ENCODE results near the gene TMEM221. TPM values are rescaled to one million over a fixed set of nuclear protein-coding genes. Genes with fewer than 3 reads are reported as not detected.

The TMEM221 gene
- total RNA-seq, 1 donor from 2014 or later: not detected

DNA sequence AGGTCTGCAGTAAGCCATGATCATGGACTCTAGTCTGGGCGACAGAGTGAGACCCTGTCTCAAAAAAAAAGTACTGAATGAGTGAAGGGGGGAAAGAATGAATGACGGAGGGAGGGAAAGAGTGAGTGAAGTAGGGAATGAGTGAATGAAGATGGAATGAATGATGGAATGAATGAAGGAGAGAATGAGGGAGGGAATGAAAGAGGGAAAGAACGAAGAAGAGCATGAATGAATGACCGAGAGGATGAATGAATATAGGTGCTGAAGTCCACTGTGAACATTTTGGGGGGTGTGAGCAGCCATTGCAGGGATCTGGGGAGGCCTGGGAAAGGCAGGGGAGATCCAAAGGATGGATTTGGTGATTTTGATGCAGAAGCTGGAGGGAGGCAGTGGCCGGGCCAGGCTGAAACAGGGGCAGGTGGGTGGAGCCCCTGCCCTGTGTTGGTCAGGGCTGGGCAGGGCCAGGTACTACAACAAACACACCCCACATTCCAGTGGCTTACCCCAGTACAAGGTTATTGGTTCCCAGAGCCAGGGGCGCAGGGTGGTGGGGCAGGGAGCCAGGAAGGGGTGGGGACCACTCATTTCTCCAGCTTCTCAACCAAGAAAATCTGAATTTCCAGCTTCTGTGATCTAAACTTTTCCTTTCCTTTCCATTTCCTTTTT, 36.2 kb upstream of the TMEM221 start:
- DNase-seq (ENCODE audit: low read depth) (no peak), FAIRE-seq (no peak)
- Histone ChIP-seq H3K4me3 (ENCODE audit: low read depth, low read length) (no peak overlapping the region), H3K36me3 (ENCODE audit: control insufficient read depth, insufficient read depth, low read length) (no peaks in the 10 kb centered on the region), H3K27me3 (ENCODE audit: control insufficient read depth, insufficient read depth, low read length) (no peaks in the 10 kb centered on the region)
- TF ChIP-seq, protein P1, sequence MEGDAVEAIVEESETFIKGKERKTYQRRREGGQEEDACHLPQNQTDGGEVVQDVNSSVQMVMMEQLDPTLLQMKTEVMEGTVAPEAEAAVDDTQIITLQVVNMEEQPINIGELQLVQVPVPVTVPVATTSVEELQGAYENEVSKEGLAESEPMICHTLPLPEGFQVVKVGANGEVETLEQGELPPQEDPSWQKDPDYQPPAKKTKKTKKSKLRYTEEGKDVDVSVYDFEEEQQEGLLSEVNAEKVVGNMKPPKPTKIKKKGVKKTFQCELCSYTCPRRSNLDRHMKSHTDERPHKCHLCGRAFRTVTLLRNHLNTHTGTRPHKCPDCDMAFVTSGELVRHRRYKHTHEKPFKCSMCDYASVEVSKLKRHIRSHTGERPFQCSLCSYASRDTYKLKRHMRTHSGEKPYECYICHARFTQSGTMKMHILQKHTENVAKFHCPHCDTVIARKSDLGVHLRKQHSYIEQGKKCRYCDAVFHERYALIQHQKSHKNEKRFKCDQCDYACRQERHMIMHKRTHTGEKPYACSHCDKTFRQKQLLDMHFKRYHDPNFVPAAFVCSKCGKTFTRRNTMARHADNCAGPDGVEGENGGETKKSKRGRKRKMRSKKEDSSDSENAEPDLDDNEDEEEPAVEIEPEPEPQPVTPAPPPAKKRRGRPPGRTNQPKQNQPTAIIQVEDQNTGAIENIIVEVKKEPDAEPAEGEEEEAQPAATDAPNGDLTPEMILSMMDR (IDR thresholded peaks at IDR 0.05; ENCODE audit: insufficient read depth, low read length, severe bottlenecking): no peak

DNA sequence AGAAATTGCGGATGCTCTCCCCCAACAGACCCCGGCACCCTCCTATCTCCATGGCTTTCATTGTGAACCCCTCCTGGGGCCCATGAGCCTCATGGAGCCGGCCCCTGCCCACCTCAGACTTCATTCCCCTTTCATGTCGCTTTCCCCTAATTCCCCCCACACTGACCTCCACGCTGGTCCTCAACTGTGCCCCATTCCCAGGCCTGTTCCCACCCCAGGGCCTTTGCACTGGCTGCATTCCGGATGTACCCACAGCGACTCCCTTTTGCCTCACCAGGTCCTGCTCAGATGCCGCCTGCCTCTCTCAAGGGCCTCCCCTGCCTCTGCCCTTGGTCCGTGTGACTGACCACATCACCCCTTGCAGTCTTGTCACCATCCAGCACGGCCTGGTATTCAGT, 35.1 kb upstream of the TMEM221 start:
- no peak for FAIRE-seq
- Histone ChIP-seq H3K27me3 (ENCODE audit: control insufficient read depth, insufficient read depth, low read length) (no peaks in the 10 kb centered on the region), H3K36me3 (ENCODE audit: control insufficient read depth, insufficient read depth, low read length) (no peaks in the 10 kb centered on the region), H3K4me3 (ENCODE audit: low read depth, low read length) (no peak overlapping the region)
- DNase-seq (ENCODE audit: low read depth): no peak
- TF ChIP-seq, protein P1 (IDR thresholded peaks at IDR 0.05; ENCODE audit: insufficient read depth, low read length, severe bottlenecking): no peak

DNA sequence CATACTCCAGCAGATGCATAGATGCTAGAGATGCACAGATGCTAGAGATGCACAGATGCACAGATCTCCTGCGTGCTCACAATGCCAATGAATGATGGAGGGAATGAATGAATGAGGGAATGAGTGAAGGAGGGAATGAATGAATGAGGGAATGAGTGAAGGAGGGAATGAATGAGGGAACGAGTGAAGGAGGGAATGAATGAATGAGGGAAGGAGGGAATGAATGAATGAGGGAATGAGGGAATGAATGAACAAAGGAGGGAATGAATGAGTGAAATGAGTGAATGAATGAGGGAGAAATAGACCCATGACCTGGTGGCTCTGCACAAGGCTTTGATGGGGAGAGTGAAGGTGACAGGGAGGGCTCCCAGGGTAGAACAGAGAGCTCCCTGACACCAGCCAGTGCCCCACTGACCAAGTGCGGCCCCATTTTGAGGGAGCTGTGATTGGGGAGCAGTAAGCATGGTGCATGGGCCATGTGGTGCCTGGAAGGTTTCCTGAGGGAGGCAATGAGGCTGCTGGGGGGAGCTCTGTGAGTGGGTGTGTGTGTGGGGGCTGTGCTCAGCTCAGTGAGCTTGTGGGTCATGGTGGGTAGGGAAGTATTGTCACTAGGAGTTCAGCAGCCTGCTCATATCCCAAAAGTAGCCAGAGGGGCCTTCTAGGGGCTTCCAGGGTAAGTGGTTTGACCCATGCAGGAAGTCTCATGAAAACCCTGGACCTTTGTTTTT, 34.6 kb upstream of the TMEM221 start:
- no peaks in the 10 kb centered on the region for H3K27me3 ChIP-seq (ENCODE audit: control insufficient read depth, insufficient read depth, low read length)
- FAIRE-seq (no peak), DNase-seq (ENCODE audit: low read depth) (no peak)
- no peak overlapping the region for H3K4me3 ChIP-seq (ENCODE audit: low read depth, low read length)
- TF ChIP-seq, protein P1 (IDR thresholded peaks at IDR 0.05; ENCODE audit: insufficient read depth, low read length, severe bottlenecking): no peak
- no peaks in the 10 kb centered on the region for H3K36me3 ChIP-seq (ENCODE audit: control insufficient read depth, insufficient read depth, low read length)

DNA sequence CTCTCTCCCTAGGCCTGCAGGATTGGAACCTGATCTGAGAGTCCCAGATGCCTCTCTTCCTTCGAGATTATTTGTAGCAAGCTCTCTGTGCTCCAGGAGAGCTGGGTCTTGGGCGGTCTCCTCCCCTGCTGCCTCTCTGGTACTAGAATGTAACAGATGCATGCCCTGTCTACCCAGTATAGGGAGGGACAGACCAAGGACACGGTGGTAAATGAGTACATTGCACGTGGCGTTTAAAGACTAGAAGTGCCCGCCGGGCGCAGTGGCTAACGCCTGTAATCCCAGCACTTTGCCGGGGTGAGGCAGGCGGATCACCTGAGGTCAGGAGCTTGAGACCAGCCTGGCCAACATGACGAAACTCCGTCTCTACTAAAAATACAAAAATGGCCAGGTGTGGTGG, 33.5 kb upstream of the TMEM221 start:
- no peaks in the 10 kb centered on the region for H3K27me3 ChIP-seq (ENCODE audit: control insufficient read depth, insufficient read depth, low read length)
- FAIRE-seq (no peak), DNase-seq (ENCODE audit: low read depth) (no peak)
- H3K4me3 ChIP-seq (ENCODE audit: low read depth, low read length): no peak overlapping the region
- TF ChIP-seq, protein P1 (IDR thresholded peaks at IDR 0.05; ENCODE audit: insufficient read depth, low read length, severe bottlenecking): no peak
- H3K36me3 ChIP-seq (ENCODE audit: control insufficient read depth, insufficient read depth, low read length): no peaks in the 10 kb centered on the region

DNA sequence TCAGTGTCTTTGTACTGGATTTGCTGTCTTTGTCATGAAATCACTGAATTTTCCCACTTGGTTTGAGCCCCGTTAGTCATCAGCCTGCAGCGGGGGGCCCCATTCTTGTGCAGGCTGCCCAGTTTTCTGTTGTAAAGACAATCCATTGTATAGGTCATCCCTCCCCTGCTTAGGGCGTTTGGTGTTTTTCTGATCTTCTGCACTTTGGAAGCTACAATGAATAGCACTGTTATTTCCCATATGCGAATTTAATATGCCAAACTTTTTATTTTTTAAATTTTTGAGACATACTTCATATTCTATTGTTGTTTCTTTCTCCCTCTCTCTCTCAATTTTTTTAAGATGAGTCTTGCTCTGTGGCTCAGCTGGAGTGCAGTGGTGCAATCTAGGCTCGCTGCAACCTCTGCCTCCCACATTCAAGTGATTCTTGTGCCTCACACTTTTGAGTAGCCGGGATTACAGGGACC, 30.9 kb upstream of the TMEM221 start:
- Histone ChIP-seq H3K27me3 (ENCODE audit: control insufficient read depth, insufficient read depth, low read length) (no peaks in the 10 kb centered on the region), H3K36me3 (ENCODE audit: control insufficient read depth, insufficient read depth, low read length) (no peaks in the 10 kb centered on the region), H3K4me3 (ENCODE audit: low read depth, low read length) (no peak overlapping the region)
- DNase-seq (ENCODE audit: low read depth) (no peak), FAIRE-seq (no peak)
- TF ChIP-seq, protein P1 (IDR thresholded peaks at IDR 0.05; ENCODE audit: insufficient read depth, low read length, severe bottlenecking): no peak
